Measurements from ENCODE around the gene EXOC6.
A peak's percentile ranks its signal among the peaks of the same experiment; 100 is the strongest.

EXOC6 gene

DNA sequence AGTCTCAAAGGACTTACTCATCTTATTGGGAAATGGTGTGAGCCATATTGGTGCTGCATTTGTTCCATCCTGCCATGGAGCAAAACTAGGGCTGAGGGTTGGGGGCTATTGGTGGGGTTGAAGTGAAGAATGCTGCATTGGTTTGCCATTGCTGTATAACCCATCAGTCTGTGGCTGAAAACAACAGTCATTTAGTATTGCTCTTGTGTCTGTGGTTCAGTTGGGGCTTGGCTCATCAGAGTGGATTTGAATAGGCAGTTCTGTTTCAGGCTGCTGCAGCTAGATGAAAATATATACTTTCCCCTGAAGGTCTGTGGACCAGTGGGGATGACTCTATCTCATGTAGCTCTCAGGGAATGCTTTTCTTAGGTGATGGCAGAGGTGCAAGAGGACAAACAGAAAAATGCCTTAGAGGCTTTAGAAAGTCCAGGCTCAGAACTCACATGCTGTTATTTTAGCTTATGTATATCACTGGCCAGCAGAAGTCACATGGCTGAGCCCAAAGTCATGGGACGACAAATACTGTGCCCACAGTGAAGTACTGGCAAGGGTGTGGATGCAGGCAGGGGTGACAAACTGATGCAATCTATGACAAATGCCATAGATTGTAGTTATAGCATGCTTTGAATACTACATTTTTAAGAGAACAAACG lies 15.2 kb upstream of the EXOC6 start:
- DNase-seq (ENCODE audit: low read depth), result no peak

DNA sequence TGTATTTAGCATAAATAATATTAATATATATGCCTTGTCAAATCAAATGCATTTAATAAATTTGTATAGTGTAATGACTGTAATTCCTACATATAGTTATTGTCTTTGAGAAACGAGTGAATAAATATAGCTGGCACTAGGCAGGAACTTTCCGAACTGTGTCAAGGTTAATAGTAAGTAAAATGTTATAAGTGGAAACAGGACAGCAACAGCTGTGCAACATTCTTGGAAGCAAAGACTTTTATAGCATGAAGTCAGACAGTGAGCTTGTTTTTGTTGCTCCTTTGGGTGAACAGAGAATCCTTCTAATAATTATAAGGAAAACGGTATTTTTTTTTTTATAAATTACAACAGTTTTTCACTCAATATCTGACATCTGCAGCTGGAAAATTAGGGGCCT lies 14.0 kb upstream of the EXOC6 start:
- peak; percentile 58 for DNase-seq (ENCODE audit: low read depth)

GRCh38 chr10:92834986-92835385 lies 13.3 kb upstream of the EXOC6 start:
- peak; percentile 76 for DNase-seq (ENCODE audit: low read depth)

DNA sequence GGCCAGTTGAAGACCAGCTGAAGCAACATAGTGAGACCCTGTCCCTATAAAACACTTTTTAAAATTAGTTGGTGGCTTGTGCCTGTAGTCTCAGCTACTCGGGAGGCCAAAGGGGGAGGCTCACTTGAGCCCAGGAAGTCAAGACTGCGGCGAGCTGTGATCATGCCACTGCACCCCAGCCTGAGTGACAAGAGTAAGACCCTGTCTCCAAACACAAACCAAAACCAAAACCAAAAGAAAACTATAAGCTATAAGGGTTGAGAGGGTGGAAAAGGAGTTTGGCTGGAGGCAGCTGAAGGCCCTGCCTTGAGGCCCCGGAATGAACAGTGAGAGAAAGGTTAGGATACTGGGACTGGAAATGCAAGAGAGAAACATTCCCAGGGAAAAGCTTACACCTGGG lies 10.9 kb upstream of the EXOC6 start:
- no peak for DNase-seq (ENCODE audit: low read depth)

GRCh38 chr10:92839191-92840085 lies 8.9 kb upstream of the EXOC6 start:
- DNase-seq (ENCODE audit: low read depth), result peak; percentile 78

GRCh38 chr10:92844746-92845145 lies 3.6 kb upstream of the EXOC6 start:
- peak; percentile 27 for DNase-seq (ENCODE audit: low read depth)

- no peak for DNase-seq (ENCODE audit: low read depth)
These were observed 2.4 kb upstream of the EXOC6 start for GRCh38 chr10:92845921-92846320.

DNA sequence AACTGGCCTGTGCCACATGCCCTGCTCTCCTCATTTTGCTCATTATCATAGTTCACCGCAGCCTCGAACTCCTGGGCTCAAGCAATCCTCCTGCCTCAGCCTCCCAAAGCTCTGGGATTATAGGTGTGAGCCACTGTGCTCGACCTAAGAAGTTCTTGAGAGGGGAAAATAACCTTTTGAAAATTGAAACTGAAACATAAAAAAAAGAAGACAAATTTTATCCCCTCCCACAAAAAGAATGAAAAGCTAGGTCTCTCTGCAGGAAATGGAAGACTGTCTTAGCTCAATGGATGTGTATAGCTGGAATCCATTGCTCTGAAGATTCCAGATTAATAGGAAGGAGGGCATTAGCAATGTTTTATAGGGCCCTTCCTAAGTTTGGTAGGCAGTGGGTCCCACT lies 2.0 kb upstream of the EXOC6 start:
- DNase-seq (ENCODE audit: low read depth), result no peak

GRCh38 chr10:92846854-92847201 lies 1.5 kb upstream of the EXOC6 start:
- DNase-seq (ENCODE audit: low read depth), result no peak

GRCh38 chr10:92847202-92847864 lies 987 bp upstream of the EXOC6 start:
- peak; percentile 18 for DNase-seq (ENCODE audit: low read depth)

GRCh38 chr10:92848037-92848440 lies 281 bp upstream of the EXOC6 start:
- no peak for DNase-seq (ENCODE audit: low read depth)

DNA sequence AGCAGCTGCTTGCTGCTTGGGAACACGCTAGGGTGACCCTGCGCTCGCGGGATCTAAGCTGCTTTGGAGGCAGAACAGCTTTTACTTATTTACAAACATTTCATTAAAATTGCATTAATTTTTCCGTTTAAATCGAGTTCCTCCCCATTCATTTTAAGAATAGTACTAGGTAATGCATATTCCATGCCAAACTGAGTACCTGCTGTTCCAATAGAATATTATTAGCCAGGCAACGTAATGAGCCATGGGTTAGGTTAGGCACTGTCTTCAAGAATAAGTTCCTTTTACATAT lies 860 bp downstream of the EXOC6 start:
- DNase-seq (ENCODE audit: low read depth), result peak; percentile 27

DNA sequence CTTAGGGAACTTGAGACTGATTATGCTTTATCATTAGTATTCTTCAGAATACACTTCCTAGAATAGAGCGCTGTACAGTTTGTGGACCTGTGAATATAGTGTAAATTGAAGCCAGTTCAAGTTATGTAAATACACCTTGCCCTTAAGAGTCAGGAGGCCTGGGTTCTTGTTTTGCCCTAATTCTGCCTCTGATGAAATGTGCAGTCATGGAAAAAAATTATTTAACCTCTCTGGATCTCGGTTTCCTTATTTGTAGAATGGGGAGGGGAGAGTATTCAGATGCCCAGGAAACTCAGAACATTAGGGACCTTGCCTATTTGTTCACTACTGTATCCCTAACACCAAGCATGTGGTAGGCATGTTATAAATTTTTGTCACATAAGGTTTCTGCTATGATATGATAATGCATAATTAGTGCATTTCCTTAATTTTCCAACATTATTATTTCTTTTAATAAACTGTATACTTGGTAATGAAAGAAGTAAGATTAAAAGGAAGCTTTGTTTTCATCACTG lies 1.3 kb downstream of the EXOC6 start:
- DNase-seq (ENCODE audit: low read depth), result no peak

GRCh38 chr10:92850185-92850584 lies 1.9 kb downstream of the EXOC6 start:
- no peak for DNase-seq (ENCODE audit: low read depth)

GRCh38 chr10:92851003-92851402 lies 2.7 kb downstream of the EXOC6 start:
- no peak for DNase-seq (ENCODE audit: low read depth)

DNA sequence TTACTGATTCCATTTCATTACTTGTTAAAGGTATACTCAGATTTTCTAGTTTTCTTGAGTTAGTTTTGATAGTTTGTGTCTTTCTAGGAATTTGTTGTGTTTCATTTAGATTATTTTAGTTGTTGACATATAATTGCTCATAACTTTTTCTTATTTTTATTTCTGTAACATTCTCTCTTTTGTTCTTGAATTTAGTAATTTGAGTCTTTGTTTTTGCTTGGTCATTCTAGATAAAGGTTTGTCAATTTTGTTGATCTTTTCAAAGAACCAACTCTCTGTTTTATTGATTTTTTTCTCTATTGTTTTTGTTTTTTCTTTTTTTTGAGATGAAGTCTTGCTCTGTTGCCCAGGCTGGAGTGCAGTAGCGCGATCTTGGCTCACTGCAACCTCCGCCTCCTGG lies 7.2 kb downstream of the EXOC6 start:
- no peak for DNase-seq (ENCODE audit: low read depth)

GRCh38 chr10:92857904-92858514 lies 9.7 kb downstream of the EXOC6 start:
- peak; percentile 13 for DNase-seq (ENCODE audit: low read depth)

GRCh38 chr10:92867235-92867634 lies 18.9 kb downstream of the EXOC6 start:
- no peak for DNase-seq (ENCODE audit: low read depth)

DNA sequence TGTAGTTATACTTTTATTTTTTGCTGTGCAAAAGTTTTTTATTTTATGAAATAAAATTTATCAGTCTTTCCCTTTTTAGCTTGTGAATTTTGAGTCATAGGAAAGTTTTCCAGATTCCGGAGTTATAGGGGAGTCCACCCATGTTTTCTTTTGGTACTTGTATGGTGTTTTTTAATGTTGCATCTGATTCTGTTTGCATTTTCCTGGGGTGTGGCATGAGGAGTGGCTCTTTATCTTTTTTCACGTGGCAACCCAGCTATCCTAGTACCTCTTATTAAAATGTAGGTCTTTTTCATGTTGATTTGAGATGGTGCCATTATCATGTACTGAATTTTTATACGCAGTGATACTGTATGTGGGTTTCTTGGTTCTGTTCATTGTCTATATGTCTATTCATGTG lies 19.7 kb downstream of the EXOC6 start:
- DNase-seq (ENCODE audit: low read depth), result no peak

- DNase-seq (ENCODE audit: low read depth), result no peak
These were observed 20.2 kb downstream of the EXOC6 start for GRCh38 chr10:92868557-92868956.

GRCh38 chr10:92873029-92873428 lies 24.7 kb downstream of the EXOC6 start:
- DNase-seq (ENCODE audit: low read depth), result no peak

GRCh38 chr10:92876509-92877036 lies 28.3 kb downstream of the EXOC6 start:
- no peak for DNase-seq (ENCODE audit: low read depth)
